NCI-H146 treated with DMSO at 0.1 percent for 48 hours (cell line): ENCODE results near the gene UBQLN1.
A peak's percentile ranks its signal among the peaks of the same experiment; 100 is the strongest.
"Not testable (repeated sequence)": the region's sequence is repeated elsewhere in the genome, so short reads cannot be mapped to it uniquely, and the experiment has no call there.

Experiments used
- DNase-seq: peaks from one replicate; lab custom pipeline; 2025; ENCODE audit not compliant: unreplicated experiment; lab: John Stamatoyannopoulos, UW

Gene UBQLN1

GRCh38 chr9:83636813-83637212 is 70.9 kb downstream of the UBQLN1 start:
- no peak for DNase-seq

- no peak for DNase-seq
These were observed 74.1 kb downstream of the UBQLN1 start for GRCh38 chr9:83633676-83634075.

- no peak for DNase-seq
These were observed 74.5 kb downstream of the UBQLN1 start for GRCh38 chr9:83633255-83633654.

- peak; percentile 43 for DNase-seq
These were observed 76.8 kb downstream of the UBQLN1 start for GRCh38 chr9:83630938-83631457.

- DNase-seq = no peak
These were observed 78.2 kb downstream of the UBQLN1 start for GRCh38 chr9:83629433-83630104.

GRCh38 chr9:83628540-83628939 is 79.2 kb downstream of the UBQLN1 start:
- no peak for DNase-seq

GRCh38 chr9:83625178-83625577 is 82.6 kb downstream of the UBQLN1 start:
- DNase-seq = no peak

- DNase-seq = no peak
These were observed 84.1 kb downstream of the UBQLN1 start for GRCh38 chr9:83623679-83624076.

GRCh38 chr9:83622939-83623678 is 84.6 kb downstream of the UBQLN1 start, which contains the start of gene IDNK:
Gene IDNK (plus strand): TSS chr9:83623143. CDS start chr9:83623172, 29 bp downstream.
- peak; percentile 44 for DNase-seq

- no peak for DNase-seq
These were observed 85.3 kb downstream of the UBQLN1 start for GRCh38 chr9:83622433-83622938.

- DNase-seq = peak; percentile 75
These were observed 86.7 kb downstream of the UBQLN1 start for GRCh38 chr9:83620841-83621636.

- no peak for DNase-seq
These were observed 90.5 kb downstream of the UBQLN1 start for GRCh38 chr9:83617299-83617698.

- DNase-seq = not testable (repeated sequence)
These were observed 94.5 kb downstream of the UBQLN1 start for GRCh38 chr9:83613298-83613697.
